ENCODE measurements around the gene NOX3. TPM values are rescaled to one million over a fixed set of nuclear protein-coding genes. Genes with fewer than 3 reads are reported as not detected.

NOX3 gene
- total and polyA plus RNA-seq, 2 of the 8 experiments (the other 6 are each of a cell fraction or from before 2014, with no cell fraction given) = not detected

DNA sequence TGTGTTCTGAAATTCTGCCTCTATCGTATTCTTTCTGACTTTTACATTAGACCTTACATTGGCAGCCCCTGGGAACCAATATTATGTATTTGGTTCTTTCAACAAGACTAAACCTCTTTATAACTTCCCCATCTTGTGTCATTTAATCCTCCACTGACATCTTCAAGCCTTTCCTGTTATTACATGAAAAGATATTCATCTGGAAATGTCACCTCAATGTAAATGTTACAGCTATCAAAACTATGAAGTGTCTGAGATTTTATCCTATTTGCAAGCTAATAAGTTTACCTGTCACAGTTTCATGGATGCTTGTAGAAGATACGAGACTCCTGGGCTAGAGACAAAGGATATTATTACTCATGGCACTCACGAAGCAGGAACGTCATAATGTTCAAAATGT is 43.9 kb upstream of the NOX3 start:
- FAIRE-seq (no peak), DNase-seq (ENCODE audit: low read depth in 1 of 2, low spot score in 2 of 2) (no peak)
- Histone ChIP-seq H3K14ac (ENCODE audit: insufficient read length) (no peak overlapping the region), H2BK15ac (ENCODE audit: low read length) (no peak overlapping the region), H4K20me1 (replicated peaks in 1 of 2; ENCODE audit: control insufficient read depth in 1 of 2, insufficient read depth in 2 of 2, low read length in 2 of 2) (no peaks in the 10 kb centered on the region), H2BK20ac (ENCODE audit: low read length) (no peak overlapping the region), H3K79me2 (ENCODE audit: control insufficient read depth in 1 of 2, insufficient read depth in 2 of 2, low read length in 2 of 2) (no peaks in the 10 kb centered on the region), H4K8ac (ENCODE audit: extremely low read depth, insufficient read depth, low read length) (no peak overlapping the region), H2BK5ac (ENCODE audit: low read depth, low read length) (no peak overlapping the region), H2AK5ac (ENCODE audit: low read depth, low read length) (no peak overlapping the region), H3K36me3 (ENCODE audit: control insufficient read depth in 2 of 4, insufficient read depth in 4 of 4, low read length in 3 of 4) (no peaks in the 10 kb centered on the region), H3K4me3 (ENCODE audit: extremely low read depth in 1 of 4, insufficient read depth in 2 of 4, low read depth in 3 of 4, low read length in 4 of 4) (no peak overlapping the region), H4K5ac (ENCODE audit: insufficient read length, low read depth, low read length) (no peak overlapping the region), H2BK120ac (replicated peaks; ENCODE audit: low read depth, low read length) (no peak overlapping the region), H3K27ac (ENCODE audit: low read depth, low read length) (no peak overlapping the region), H3K9ac (replicated peaks in 1 of 4; ENCODE audit: extremely low read depth in 1 of 4, low read depth in 3 of 4, low read length in 3 of 4) (no peak overlapping the region), H3K4me2 (ENCODE audit: insufficient read depth in 1 of 2, low read depth in 2 of 2, low read length in 2 of 2) (no peak overlapping the region), H3K4ac (replicated peaks; ENCODE audit: insufficient read length, low read depth, low read length) (no peak overlapping the region), H3K27me3 (replicated peaks in 1 of 4; ENCODE audit: control insufficient read depth in 3 of 4, extremely low read depth in 1 of 4, insufficient read depth in 3 of 4, low read length in 3 of 4) (no peaks in the 10 kb centered on the region), H2BK12ac (ENCODE audit: low read depth, low read length) (no peak overlapping the region), H2AFZ (ENCODE audit: low read length) (no peak overlapping the region), H4K91ac (replicated peaks; ENCODE audit: insufficient read length, low read length) (no peak overlapping the region), H3K23ac (ENCODE audit: insufficient read length) (no peak overlapping the region), H3K4me1 (replicated peaks in 1 of 4; ENCODE audit: control insufficient read depth in 3 of 4, insufficient read depth in 4 of 4, low read length in 3 of 4) (no peaks in the 10 kb centered on the region), H3K79me1 (ENCODE audit: low read depth, low read length) (no peaks in the 10 kb centered on the region), H3K18ac (ENCODE audit: extremely low read depth, low read length) (no peak overlapping the region), H3K9me3 (ENCODE audit: insufficient read depth in 2 of 2, low read depth in 1 of 2, low read length in 1 of 2) (no peaks in the 10 kb centered on the region), H3K56ac (replicated peaks; ENCODE audit: insufficient read length, low read depth, low read length) (no peak overlapping the region), H3K23me2 (ENCODE audit: low read depth, low read length) (no peaks in the 10 kb centered on the region)
- POLR2A ChIA-PET (ENCODE audit: partially characterized antibody) = no interaction called here
- 95% methylated on average over 4 of the region's 4 CpGs; no CpG with 5 or more reads in 1 of the 2 experiments for WGBS, 2 experiments (ENCODE audit: extremely low coverage in 1 of 2, insufficient coverage in 1 of 2, insufficient read length in 1 of 2, insufficient replicate concordance in 2 of 2, low coverage in 1 of 2, low lambda C conversion rate in 2 of 2, missing lambda C conversion rate in 1 of 2)
- CTCF ChIA-PET (ENCODE audit: partially characterized antibody) = interaction anchor here (1.1 to 1.9 kb wide), 2 partner anchors 170 to 642 kb away, joined by 3 to 8 read pairs; no protein-coding TSS in a partner anchor
- TF ChIP-seq SP2 (IDR thresholded peaks at IDR 0.05; ENCODE audit: low read length) = no peak
- TF ChIP-seq FOSL1 (IDR thresholded peaks at IDR 0.05; ENCODE audit: insufficient read depth, low read depth, low read length) = no peak
- TF ChIP-seq JUN (IDR thresholded peaks at IDR 0.05; ENCODE audit: low read depth, low read length) = no peak
- no peak for TF ChIP-seq SP1 (IDR thresholded peaks at IDR 0.05; ENCODE audit: low read depth, low read length)
